Measurements from ENCODE around the gene MECP2. TPM values are rescaled to one million over a fixed set of nuclear protein-coding genes. Genes with fewer than 3 reads are reported as not detected.
A peak's percentile ranks its signal among the peaks of the same experiment; 100 is the strongest.
"Not testable (repeated sequence)": the region's sequence is repeated elsewhere in the genome, so short reads cannot be mapped to it uniquely, and the experiment has no call there.

MECP2 gene
- total RNA-seq, 2 donors from 2014 or later = 65.5 to 103 TPM

GRCh38 chrX:154011376-154012335 is 85.9 kb downstream of the MECP2 start:
- H3K36me3 Mint-ChIP-seq = peaks cover 7% of the 10 kb centered on the region
- DNase-seq (ENCODE audit: low spot score) (no peak), ATAC-seq (no peak)
- H3K4me3 Mint-ChIP-seq = no peak overlapping the region
- H3K9me3 Mint-ChIP-seq = no peaks in the 10 kb centered on the region
- H3K27me3 Mint-ChIP-seq = peaks cover 0 to 5% of the 10 kb centered on the region in 2 donors
- H3K4me1 Mint-ChIP-seq (ENCODE audit: low read depth in 2 of 2) = peaks cover 6 to 18% of the 10 kb centered on the region in 2 donors
- H3K27ac Mint-ChIP-seq = no peak overlapping the region

DNA sequence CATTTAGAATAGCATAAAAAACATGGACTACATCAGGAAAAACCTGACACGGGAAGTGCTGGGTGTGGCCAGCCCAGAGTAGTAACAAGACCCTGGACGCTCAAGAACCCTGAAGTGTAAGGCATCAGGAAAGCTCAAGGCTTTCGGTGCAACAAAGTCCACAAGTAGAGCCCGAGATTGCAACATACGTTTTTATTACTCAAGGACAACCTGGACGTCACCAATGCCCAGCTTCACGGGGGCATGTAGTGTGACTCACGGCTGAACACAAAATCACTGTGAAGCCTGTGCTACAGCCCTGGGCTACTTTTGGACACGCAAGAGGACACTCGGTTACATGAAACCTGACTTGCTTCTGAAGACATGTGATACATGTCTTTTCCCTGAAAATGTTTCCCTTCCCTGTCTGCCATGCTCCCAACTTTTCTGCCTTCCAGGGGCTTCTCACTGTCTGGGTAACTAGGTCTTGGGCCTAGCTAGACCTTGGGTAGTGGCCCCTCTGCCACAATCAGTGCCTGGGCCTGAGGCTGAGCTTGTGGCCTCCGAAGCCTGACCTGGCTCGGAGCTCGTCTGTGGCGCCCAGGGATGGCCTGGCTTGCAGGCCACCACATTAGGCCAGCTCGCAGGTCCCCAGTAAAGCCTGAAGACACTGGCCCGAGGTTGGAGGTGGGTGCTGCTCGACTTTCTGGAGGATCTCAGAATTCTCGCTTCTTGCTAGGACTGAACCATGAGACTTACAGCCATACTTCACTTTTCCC is 87.0 kb downstream of the MECP2 start:
- Mint-ChIP-seq H3K4me1 (ENCODE audit: low read depth in 2 of 2) (peaks cover 6 to 13% of the 10 kb centered on the region in 2 donors), H3K36me3 (peaks cover 7% of the 10 kb centered on the region), H3K4me3 (no peak overlapping the region), H3K9me3 (no peaks in the 10 kb centered on the region), H3K27ac (no peak overlapping the region), H3K27me3 (peaks cover 0 to 5% of the 10 kb centered on the region in 2 donors)
- no peak for ATAC-seq
- DNase-seq (ENCODE audit: low spot score) = no peak

GRCh38 chrX:154008521-154008920 is 89.0 kb downstream of the MECP2 start:
- H3K4me1 Mint-ChIP-seq (ENCODE audit: low read depth in 2 of 2) = peaks cover 6 to 11% of the 10 kb centered on the region in 2 donors
- peak overlapping the region in 1 of 2 donors; percentile 47 for H3K27ac Mint-ChIP-seq
- H3K27me3 Mint-ChIP-seq = peaks cover 0 to 5% of the 10 kb centered on the region in 2 donors
- ATAC-seq = no peak
- H3K36me3 Mint-ChIP-seq = peaks cover 7% of the 10 kb centered on the region
- H3K4me3 Mint-ChIP-seq = no peak overlapping the region
- no peak for DNase-seq (ENCODE audit: low spot score)
- H3K9me3 Mint-ChIP-seq = no peaks in the 10 kb centered on the region

DNA sequence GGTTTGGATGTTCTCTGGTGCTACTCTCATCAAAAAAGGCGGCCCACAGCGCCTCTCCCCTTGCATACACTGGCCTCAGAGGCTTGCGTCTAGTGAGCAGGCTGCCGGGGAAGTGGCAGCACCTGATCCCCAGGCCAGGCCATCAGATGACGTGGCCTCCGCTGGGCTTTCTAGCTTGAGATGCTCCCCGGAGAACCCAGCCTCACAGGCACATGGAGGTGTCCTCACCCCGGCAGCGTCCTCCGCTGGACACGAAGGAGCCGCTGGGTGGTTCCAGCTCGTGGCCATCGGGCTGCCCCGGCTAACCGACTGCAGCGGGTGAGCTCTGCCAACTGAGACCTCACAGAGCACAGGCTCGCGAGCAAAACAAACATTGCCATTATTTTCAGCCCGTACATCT is 90.6 kb downstream of the MECP2 start:
- ATAC-seq = no peak
- Mint-ChIP-seq H3K36me3 (peaks cover 7% of the 10 kb centered on the region), H3K27me3 (peaks cover 0 to 8% of the 10 kb centered on the region in 2 donors), H3K9me3 (no peaks in the 10 kb centered on the region), H3K4me3 (no peak overlapping the region), H3K27ac (no peak overlapping the region), H3K4me1 (ENCODE audit: low read depth in 2 of 2) (peaks cover 19 to 21% of the 10 kb centered on the region in 2 donors)
- DNase-seq (ENCODE audit: low spot score) = no peak

- Mint-ChIP-seq H3K4me1 (ENCODE audit: low read depth in 2 of 2) (peaks cover 22 to 24% of the 10 kb centered on the region in 2 donors), H3K9me3 (no peaks in the 10 kb centered on the region), H3K4me3 (no peak overlapping the region), H3K27ac (peak overlapping the region in 1 of 2 donors; percentile 94), H3K27me3 (peaks cover 0 to 8% of the 10 kb centered on the region in 2 donors), H3K36me3 (peaks cover 7% of the 10 kb centered on the region)
- no peak for DNase-seq (ENCODE audit: low spot score)
- ATAC-seq = no peak
Observed at GRCh38 chrX:154004315-154004714, 93.2 kb downstream of the MECP2 start.

DNA sequence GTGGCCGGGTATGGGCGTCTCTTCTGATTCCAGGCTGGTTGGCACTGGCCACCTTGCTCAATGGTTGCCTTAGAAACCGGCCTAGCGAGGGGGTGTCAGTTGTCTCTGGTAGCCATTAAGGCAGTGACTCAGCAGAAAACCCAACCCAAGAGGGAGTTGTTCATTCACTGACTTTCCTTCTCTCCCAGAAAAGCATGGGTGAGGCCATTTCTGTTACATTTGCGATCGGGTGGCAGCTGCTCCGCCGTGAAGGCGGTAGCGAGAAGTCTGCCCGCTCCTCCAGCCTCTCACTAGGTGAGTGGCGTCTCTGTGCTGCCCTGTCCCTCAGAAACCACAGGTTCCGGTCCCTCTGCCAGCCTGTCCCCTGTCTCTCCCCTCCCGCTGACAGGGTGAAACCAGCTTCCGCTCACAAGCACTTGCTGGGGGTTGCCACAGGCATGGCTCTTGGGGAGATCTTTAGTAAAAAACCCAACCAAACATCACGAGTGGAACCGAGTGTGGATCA is 95.2 kb downstream of the MECP2 start:
- ATAC-seq = peak; percentile 94 to 99
- H3K27ac Mint-ChIP-seq = peak overlapping the region; percentile 94
- H3K4me3 Mint-ChIP-seq = peak overlapping the region; percentile 80
- no peaks in the 10 kb centered on the region for H3K9me3 Mint-ChIP-seq
- DNase-seq (ENCODE audit: low spot score) = peak; percentile 85
- peaks cover 0 to 3% of the 10 kb centered on the region in 2 donors for H3K27me3 Mint-ChIP-seq
- peaks cover 14 to 18% of the 10 kb centered on the region in 2 donors for H3K4me1 Mint-ChIP-seq (ENCODE audit: low read depth in 2 of 2)
- H3K36me3 Mint-ChIP-seq = no peaks in the 10 kb centered on the region

DNA sequence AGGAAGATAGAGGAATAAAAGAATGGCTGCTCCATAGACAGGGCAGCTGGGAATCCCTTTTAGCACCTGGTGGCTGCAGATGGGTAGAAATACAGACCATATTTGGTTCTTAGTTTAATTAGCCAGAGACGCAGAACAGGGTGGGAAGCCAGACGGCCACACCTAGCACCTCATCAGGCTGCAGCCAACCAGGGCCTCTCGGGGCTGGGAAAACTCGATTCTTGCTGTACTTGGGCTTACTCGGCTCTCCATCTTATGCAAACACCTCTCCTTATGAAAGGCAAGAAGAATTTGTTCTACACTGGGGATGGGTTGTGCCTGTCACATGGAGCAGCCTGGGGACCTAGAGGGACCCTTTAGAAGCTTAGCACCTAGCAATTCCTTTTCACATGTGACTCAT is 97.5 kb downstream of the MECP2 start:
- Mint-ChIP-seq H3K27me3 (peaks cover 0 to 3% of the 10 kb centered on the region in 2 donors), H3K36me3 (no peaks in the 10 kb centered on the region), H3K4me1 (ENCODE audit: low read depth in 2 of 2) (peaks cover 14 to 18% of the 10 kb centered on the region in 2 donors)

GRCh38 chrX:153999359-154000037 is 98.0 kb downstream of the MECP2 start:
- Mint-ChIP-seq H3K4me1 (ENCODE audit: low read depth in 2 of 2) (peaks cover 14 to 18% of the 10 kb centered on the region in 2 donors), H3K36me3 (no peaks in the 10 kb centered on the region), H3K9me3 (no peaks in the 10 kb centered on the region), H3K27ac (no peak overlapping the region), H3K27me3 (peaks cover 0 to 3% of the 10 kb centered on the region in 2 donors), H3K4me3 (no peak overlapping the region)
- no peak for ATAC-seq
- no peak for DNase-seq (ENCODE audit: low spot score)

More for the DNA sequence above, 97.5 kb downstream of the MECP2 start:
- ATAC-seq (no peak), DNase-seq (ENCODE audit: low spot score) (no peak)
- H3K9me3 Mint-ChIP-seq = no peaks in the 10 kb centered on the region
- no peak overlapping the region for H3K4me3 Mint-ChIP-seq
- H3K27ac Mint-ChIP-seq = no peak overlapping the region

- Mint-ChIP-seq H3K4me3 (no peak overlapping the region), H3K36me3 (no peaks in the 10 kb centered on the region), H3K27me3 (peaks cover 0 to 2% of the 10 kb centered on the region in 2 donors), H3K27ac (no peak overlapping the region), H3K4me1 (ENCODE audit: low read depth in 2 of 2) (peaks cover 0 to 6% of the 10 kb centered on the region in 2 donors), H3K9me3 (no peaks in the 10 kb centered on the region)
- ATAC-seq = no peak
- DNase-seq (ENCODE audit: low spot score) = no peak
Observed at GRCh38 chrX:153995504-153995903, 102.0 kb downstream of the MECP2 start.

- not testable (repeated sequence) for H3K27me3 Mint-ChIP-seq; H3K4me3 Mint-ChIP-seq; H3K4me1 Mint-ChIP-seq (ENCODE audit: low read depth in 2 of 2); DNase-seq (ENCODE audit: low spot score); H3K27ac Mint-ChIP-seq; H3K9me3 Mint-ChIP-seq; H3K36me3 Mint-ChIP-seq; ATAC-seq
Observed at GRCh38 chrX:153994398-153994797, 103.1 kb downstream of the MECP2 start.

DNA sequence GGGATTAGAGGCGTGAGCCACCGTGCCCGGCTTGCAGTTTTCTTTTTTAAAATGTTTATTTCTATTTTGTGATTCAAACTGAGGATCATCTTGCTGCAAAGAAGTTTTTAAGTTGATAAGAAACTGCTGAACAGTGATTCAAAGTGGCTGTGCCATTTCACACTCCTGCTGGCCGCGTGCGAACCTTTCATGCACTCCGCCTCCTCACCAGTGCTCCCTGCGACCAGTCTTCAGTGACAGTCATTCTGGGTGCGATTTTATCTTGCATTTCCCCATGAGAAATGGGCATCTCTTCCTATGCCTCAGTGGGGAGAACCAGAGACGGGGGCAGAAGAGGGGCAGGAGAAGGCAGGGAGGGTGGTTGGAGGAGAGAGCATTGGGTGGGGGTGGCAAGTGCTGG is 103.5 kb downstream of the MECP2 start:
- H3K9me3 Mint-ChIP-seq = no peaks in the 10 kb centered on the region
- DNase-seq (ENCODE audit: low spot score) = no peak
- no peak for ATAC-seq
- peaks cover 3 to 6% of the 10 kb centered on the region in 2 donors for H3K4me1 Mint-ChIP-seq (ENCODE audit: low read depth in 2 of 2)
- no peaks in the 10 kb centered on the region for H3K36me3 Mint-ChIP-seq
- H3K4me3 Mint-ChIP-seq = no peak overlapping the region
- peaks cover 0 to 2% of the 10 kb centered on the region in 2 donors for H3K27me3 Mint-ChIP-seq
- no peak overlapping the region for H3K27ac Mint-ChIP-seq

DNA sequence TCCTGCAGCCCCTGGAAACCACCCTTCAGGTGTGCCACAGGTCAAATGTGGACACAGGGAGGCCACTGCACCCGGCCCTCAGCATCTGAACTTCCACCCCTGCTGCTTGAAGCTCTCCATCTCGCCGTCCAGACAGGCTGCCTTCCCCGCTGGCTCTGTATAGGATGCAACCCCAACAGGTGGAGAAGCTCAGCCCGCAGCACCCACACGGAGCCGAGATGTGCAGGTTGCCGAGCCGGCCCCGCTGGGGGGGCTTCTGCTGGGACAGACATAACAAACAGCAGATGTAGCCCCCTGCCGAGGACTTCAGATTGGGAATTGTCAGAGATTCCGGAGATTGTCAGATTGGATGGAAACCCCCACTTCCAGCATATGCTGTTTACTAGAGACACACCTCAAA is 104.4 kb downstream of the MECP2 start:
- Mint-ChIP-seq H3K9me3 (no peaks in the 10 kb centered on the region), H3K4me3 (no peak overlapping the region), H3K4me1 (ENCODE audit: low read depth in 2 of 2) (peaks cover 3 to 6% of the 10 kb centered on the region in 2 donors), H3K27me3 (peaks cover 0 to 2% of the 10 kb centered on the region in 2 donors), H3K27ac (peak overlapping the region in 1 of 2 donors; percentile 35), H3K36me3 (no peaks in the 10 kb centered on the region)
- ATAC-seq (no peak), DNase-seq (ENCODE audit: low spot score) (no peak)

DNA sequence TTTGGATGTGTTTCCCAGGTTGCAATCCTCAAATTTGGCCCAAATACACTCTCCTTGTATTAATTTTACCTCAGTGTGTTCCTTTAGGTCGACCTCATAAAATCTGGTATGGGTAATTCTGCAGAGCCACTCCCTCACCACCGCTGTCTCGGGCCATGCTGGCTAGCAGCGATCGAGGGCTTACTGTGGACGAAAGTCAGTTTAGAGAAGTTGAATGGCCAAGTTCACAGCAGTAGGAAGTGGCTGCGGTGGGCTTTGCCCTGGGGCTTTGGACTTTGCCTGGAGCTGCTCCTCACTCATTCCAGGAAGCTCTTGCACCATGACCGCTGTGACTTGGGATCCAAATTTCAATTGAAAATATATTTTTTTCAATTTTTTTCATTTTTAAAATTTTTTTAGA is 105.3 kb downstream of the MECP2 start:
- no peak for ATAC-seq
- Mint-ChIP-seq H3K27me3 (peaks cover 0 to 2% of the 10 kb centered on the region in 2 donors), H3K27ac (no peak overlapping the region), H3K9me3 (no peaks in the 10 kb centered on the region), H3K4me1 (ENCODE audit: low read depth in 2 of 2) (peaks cover 3 to 6% of the 10 kb centered on the region in 2 donors), H3K36me3 (no peaks in the 10 kb centered on the region), H3K4me3 (no peak overlapping the region)
- no peak for DNase-seq (ENCODE audit: low spot score)
